ENCODE measurements around the gene KIRREL3. TPM values are rescaled to one million over a fixed set of nuclear protein-coding genes. Genes with fewer than 3 reads are reported as not detected.

KIRREL3 gene
- total and polyA plus RNA-seq, 9 of the 15 experiments (the other 6 are each of a cell fraction or from before 2014, with no cell fraction given) = 0.04 to 0.10 TPM; not detected in 7

- TF ChIP-seq, protein P1, sequence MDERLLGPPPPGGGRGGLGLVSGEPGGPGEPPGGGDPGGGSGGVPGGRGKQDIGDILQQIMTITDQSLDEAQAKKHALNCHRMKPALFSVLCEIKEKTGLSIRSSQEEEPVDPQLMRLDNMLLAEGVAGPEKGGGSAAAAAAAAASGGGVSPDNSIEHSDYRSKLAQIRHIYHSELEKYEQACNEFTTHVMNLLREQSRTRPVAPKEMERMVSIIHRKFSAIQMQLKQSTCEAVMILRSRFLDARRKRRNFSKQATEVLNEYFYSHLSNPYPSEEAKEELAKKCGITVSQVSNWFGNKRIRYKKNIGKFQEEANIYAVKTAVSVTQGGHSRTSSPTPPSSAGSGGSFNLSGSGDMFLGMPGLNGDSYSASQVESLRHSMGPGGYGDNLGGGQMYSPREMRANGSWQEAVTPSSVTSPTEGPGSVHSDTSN (CRISPR knock-in tag; IDR thresholded peaks at IDR 0.05; ENCODE audit: low read depth) = no peak
- TF ChIP-seq, protein P1 (tag; conservative IDR thresholded peaks at IDR 0.05; ENCODE audit: low read depth) = no peak
These were observed 485.1 kb downstream of the KIRREL3 start (continued) for GRCh38 chr11:126515501-126515900.

- Histone ChIP-seq H3K27me3 (ENCODE audit: control insufficient read depth in 2 of 2, insufficient read depth in 2 of 2, low read length in 2 of 2) (peaks cover 8 to 59% of the 10 kb centered on the region in 2 experiments), H3K9me3 (replicated peaks; ENCODE audit: control insufficient read depth, insufficient read depth, low read depth, low read length) (no peaks in the 10 kb centered on the region), H4K20me1 (replicated peaks; ENCODE audit: control insufficient read depth, insufficient read depth, low read length) (no peaks in the 10 kb centered on the region), H3K36me3 (ENCODE audit: control insufficient read depth, insufficient read depth, low read length) (no peaks in the 10 kb centered on the region), H3K4me3 (no peak overlapping the region), H3K9me1 (ENCODE audit: control insufficient read depth, insufficient read depth, low read length) (no peaks in the 10 kb centered on the region), H3K79me2 (ENCODE audit: control insufficient read depth, insufficient read depth, low read length) (no peaks in the 10 kb centered on the region), H2AFZ (ENCODE audit: low read depth, low read length) (no peak overlapping the region), H3K9ac (ENCODE audit: insufficient read depth in 1 of 2, low read depth in 2 of 2, low read length in 2 of 2) (no peak overlapping the region), H3K4me1 (replicated peaks in 1 of 2; ENCODE audit: control insufficient read depth in 2 of 2, insufficient read depth in 2 of 2, low read length in 2 of 2) (no peaks in the 10 kb centered on the region), H3K4me2 (ENCODE audit: insufficient read depth, low read length) (no peak overlapping the region), H3K27ac (ENCODE audit: extremely low read depth, low read depth, low read length) (no peak overlapping the region)
- 3% methylated on average over 9 of the region's 10 CpGs for WGBS (ENCODE audit: insufficient coverage, low coverage, missing lambda C conversion rate)
- peak; percentile 54; the same call in 1 of the 2 replicates for TF ChIP-seq CEBPB (tag; IDR thresholded peaks at IDR 0.05)
- no peak for TF ChIP-seq CEBPG (CRISPR knock-in tag; IDR thresholded peaks at IDR 0.05)
- peak; percentile 28 to 54; a peak in 2 of 4 replicates for TF ChIP-seq CEBPG (tag; conservative IDR thresholded peaks at IDR 0.05 in 1 of 2, IDR thresholded peaks at IDR 0.05 in 1 of 2)
- no peak for TF ChIP-seq RNF2 (IDR thresholded peaks at IDR 0.05)
- TF ChIP-seq, protein P2, sequence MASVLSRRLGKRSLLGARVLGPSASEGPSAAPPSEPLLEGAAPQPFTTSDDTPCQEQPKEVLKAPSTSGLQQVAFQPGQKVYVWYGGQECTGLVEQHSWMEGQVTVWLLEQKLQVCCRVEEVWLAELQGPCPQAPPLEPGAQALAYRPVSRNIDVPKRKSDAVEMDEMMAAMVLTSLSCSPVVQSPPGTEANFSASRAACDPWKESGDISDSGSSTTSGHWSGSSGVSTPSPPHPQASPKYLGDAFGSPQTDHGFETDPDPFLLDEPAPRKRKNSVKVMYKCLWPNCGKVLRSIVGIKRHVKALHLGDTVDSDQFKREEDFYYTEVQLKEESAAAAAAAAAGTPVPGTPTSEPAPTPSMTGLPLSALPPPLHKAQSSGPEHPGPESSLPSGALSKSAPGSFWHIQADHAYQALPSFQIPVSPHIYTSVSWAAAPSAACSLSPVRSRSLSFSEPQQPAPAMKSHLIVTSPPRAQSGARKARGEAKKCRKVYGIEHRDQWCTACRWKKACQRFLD (CRISPR knock-in tag; IDR thresholded peaks at IDR 0.05) = no peak
- TF ChIP-seq THRAP3 (IDR thresholded peaks at IDR 0.05; ENCODE audit: borderline replicate concordance) = no peak
- no TSS peak for BruUV-seq (replicated peaks)
- DNase-seq (ENCODE audit: extremely low read depth in 1 of 4, low spot score in 3 of 4) (no peak), ATAC-seq (no peak), FAIRE-seq (no peak)
- in situ Hi-C loops (cut with MboI) = no loop called here
- POLR2A ChIA-PET = interaction anchor here (0.7 kb wide), 1 partner anchor 9 kb away, joined by 3 read pairs; no protein-coding TSS in a partner anchor
- CTCF ChIA-PET (ENCODE audit: low intra/inter-chr PET ratio) = no interaction called here
- intact Hi-C loops (cut with micrococcal nuclease) = no loop called here
These were observed 486.4 kb downstream of the KIRREL3 start for GRCh38 chr11:126514061-126514693.

Measured in K562 (cell line).